K562 (cell line): ENCODE results near the gene INHBC. TPM values are rescaled to one million over a fixed set of nuclear protein-coding genes. Genes with fewer than 3 reads are reported as not detected.
A peak's percentile ranks its signal among the peaks of the same experiment; 100 is the strongest.

Experiments
- ARID1B ChIP-seq: fragments of 450-650 bp; IDR thresholded peaks from 2 replicates; pipeline ENCODE4 v1.6.1; 2016; ENCODE audit warnings: antibody characterized with exemption, mild to moderate bottlenecking, inconsistent platforms
- ARID3A ChIP-seq: IDR thresholded peaks from 2 replicates; pipeline ENCODE4 v1.6.1; 2012; ENCODE audit warnings: low read depth, low read length, improper control_type of control experiment, borderline replicate concordance
- ATF6 ChIP-seq: sonication (generic); formaldehyde crosslinking; IDR thresholded peaks from 2 replicates; pipeline ENCODE4 v1.4.0; 2020; ENCODE audit warnings: mild to moderate bottlenecking, missing genetic modification reagents
- EP400 ChIP-seq: fragments of 450-650 bp; IDR thresholded peaks from 2 replicates; pipeline ENCODE4 v1.6.1; 2017; ENCODE audit warnings: antibody characterized with exemption, mild to moderate bottlenecking, moderate library complexity
- KDM1A ChIP-seq, 2 experiments: fragments of 450-650 bp; IDR thresholded peaks; 2 replicates each; pipeline ENCODE4 v1.6.1; 2016; ENCODE audit warnings: mild to moderate bottlenecking in 2 of 2
- RAD51 ChIP-seq: fragments of 450-650 bp; IDR thresholded peaks from 2 replicates; pipeline ENCODE4 v1.7.1; 2016; ENCODE audit warnings: low read depth, mild to moderate bottlenecking, borderline replicate concordance
- RBM14 ChIP-seq: fragments of 200-400 bp; formaldehyde crosslinking; IDR thresholded peaks from 2 replicates; pipeline ENCODE4 v1.6.1; 2018; ENCODE audit warnings: low read depth, mild to moderate bottlenecking, low read length, moderate library complexity, borderline replicate concordance; ENCODE audit not compliant: insufficient read depth
- SP2 ChIP-seq: IDR thresholded peaks from 2 replicates; pipeline ENCODE4 v1.6.1; 2011; ENCODE audit warnings: mild to moderate bottlenecking, low read depth, low read length, moderate library complexity; ENCODE audit not compliant: poor library complexity, severe bottlenecking; ENCODE audit errors: extremely low read depth
- polyA plus RNA-seq, 8 experiments: library from polyadenylated mRNA; depleted of rRNA in 4 of 8; stranded (reverse) in 5 of 8; unstranded in 3 of 8; fragments of >200 nt; fragmentation: Nextera tagmentation in 2 of 8; fragmentation: Illumina TruSeq in 1 of 8; extraction: Ambion mirVana in 2 of 8; extraction: Trizol in 1 of 8; gene quantifications; 2 replicates each; pipeline versions ENCODE4 v1.2.1 to v1.2.3, GENCODE V29; 2011 to 2014; ENCODE audit warnings: inconsistent platforms in 1 of 8, missing spikeins in 1 of 8
- total RNA-seq, 7 experiments: library from RNA; depleted of rRNA in 6 of 7; stranded (reverse); fragments of >200 nt in 6 of 7; fragmentation: Illumina TruSeq in 2 of 7; extraction: Trizol in 2 of 7; gene quantifications; 2 replicates each; pipeline versions ENCODE4 v1.2.1 to v1.2.3, GENCODE V29; 2011 to 2021; ENCODE audit warnings: low replicate concordance in 1 of 7
- TF ChIP-seq, protein P1 (sequence below): fragments of 450-650 bp; IDR thresholded peaks from 2 replicates; pipeline ENCODE4 v1.6.1; 2016; ENCODE audit warnings: mild to moderate bottlenecking, moderate library complexity

The INHBC gene
- total and polyA plus RNA-seq, 9 of the 15 experiments (the other 6 are each of a cell fraction or from before 2014, with no cell fraction given) = 0.07 to 0.24 (median 0.15) TPM; not detected in 4

GRCh38 chr12:57429473-57430111, 5.0 kb upstream of the INHBC start (continued):
- TF ChIP-seq, protein P1, sequence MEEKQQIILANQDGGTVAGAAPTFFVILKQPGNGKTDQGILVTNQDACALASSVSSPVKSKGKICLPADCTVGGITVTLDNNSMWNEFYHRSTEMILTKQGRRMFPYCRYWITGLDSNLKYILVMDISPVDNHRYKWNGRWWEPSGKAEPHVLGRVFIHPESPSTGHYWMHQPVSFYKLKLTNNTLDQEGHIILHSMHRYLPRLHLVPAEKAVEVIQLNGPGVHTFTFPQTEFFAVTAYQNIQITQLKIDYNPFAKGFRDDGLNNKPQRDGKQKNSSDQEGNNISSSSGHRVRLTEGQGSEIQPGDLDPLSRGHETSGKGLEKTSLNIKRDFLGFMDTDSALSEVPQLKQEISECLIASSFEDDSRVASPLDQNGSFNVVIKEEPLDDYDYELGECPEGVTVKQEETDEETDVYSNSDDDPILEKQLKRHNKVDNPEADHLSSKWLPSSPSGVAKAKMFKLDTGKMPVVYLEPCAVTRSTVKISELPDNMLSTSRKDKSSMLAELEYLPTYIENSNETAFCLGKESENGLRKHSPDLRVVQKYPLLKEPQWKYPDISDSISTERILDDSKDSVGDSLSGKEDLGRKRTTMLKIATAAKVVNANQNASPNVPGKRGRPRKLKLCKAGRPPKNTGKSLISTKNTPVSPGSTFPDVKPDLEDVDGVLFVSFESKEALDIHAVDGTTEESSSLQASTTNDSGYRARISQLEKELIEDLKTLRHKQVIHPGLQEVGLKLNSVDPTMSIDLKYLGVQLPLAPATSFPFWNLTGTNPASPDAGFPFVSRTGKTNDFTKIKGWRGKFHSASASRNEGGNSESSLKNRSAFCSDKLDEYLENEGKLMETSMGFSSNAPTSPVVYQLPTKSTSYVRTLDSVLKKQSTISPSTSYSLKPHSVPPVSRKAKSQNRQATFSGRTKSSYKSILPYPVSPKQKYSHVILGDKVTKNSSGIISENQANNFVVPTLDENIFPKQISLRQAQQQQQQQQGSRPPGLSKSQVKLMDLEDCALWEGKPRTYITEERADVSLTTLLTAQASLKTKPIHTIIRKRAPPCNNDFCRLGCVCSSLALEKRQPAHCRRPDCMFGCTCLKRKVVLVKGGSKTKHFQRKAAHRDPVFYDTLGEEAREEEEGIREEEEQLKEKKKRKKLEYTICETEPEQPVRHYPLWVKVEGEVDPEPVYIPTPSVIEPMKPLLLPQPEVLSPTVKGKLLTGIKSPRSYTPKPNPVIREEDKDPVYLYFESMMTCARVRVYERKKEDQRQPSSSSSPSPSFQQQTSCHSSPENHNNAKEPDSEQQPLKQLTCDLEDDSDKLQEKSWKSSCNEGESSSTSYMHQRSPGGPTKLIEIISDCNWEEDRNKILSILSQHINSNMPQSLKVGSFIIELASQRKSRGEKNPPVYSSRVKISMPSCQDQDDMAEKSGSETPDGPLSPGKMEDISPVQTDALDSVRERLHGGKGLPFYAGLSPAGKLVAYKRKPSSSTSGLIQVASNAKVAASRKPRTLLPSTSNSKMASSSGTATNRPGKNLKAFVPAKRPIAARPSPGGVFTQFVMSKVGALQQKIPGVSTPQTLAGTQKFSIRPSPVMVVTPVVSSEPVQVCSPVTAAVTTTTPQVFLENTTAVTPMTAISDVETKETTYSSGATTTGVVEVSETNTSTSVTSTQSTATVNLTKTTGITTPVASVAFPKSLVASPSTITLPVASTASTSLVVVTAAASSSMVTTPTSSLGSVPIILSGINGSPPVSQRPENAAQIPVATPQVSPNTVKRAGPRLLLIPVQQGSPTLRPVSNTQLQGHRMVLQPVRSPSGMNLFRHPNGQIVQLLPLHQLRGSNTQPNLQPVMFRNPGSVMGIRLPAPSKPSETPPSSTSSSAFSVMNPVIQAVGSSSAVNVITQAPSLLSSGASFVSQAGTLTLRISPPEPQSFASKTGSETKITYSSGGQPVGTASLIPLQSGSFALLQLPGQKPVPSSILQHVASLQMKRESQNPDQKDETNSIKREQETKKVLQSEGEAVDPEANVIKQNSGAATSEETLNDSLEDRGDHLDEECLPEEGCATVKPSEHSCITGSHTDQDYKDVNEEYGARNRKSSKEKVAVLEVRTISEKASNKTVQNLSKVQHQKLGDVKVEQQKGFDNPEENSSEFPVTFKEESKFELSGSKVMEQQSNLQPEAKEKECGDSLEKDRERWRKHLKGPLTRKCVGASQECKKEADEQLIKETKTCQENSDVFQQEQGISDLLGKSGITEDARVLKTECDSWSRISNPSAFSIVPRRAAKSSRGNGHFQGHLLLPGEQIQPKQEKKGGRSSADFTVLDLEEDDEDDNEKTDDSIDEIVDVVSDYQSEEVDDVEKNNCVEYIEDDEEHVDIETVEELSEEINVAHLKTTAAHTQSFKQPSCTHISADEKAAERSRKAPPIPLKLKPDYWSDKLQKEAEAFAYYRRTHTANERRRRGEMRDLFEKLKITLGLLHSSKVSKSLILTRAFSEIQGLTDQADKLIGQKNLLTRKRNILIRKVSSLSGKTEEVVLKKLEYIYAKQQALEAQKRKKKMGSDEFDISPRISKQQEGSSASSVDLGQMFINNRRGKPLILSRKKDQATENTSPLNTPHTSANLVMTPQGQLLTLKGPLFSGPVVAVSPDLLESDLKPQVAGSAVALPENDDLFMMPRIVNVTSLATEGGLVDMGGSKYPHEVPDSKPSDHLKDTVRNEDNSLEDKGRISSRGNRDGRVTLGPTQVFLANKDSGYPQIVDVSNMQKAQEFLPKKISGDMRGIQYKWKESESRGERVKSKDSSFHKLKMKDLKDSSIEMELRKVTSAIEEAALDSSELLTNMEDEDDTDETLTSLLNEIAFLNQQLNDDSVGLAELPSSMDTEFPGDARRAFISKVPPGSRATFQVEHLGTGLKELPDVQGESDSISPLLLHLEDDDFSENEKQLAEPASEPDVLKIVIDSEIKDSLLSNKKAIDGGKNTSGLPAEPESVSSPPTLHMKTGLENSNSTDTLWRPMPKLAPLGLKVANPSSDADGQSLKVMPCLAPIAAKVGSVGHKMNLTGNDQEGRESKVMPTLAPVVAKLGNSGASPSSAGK = 0 out of 2 replicates have a peak, but pooled peaks have one; percentile 32
- TF ChIP-seq EP400 (peak; percentile 65; the same call in 1 of the 2 replicates), KDM1A (IDR thresholded peaks at IDR 0.05) (peak in 1 of 2 experiments; percentile 19; a peak in 1 of 4 replicates), SP2 (no peak), RBM14 (no peak), RAD51 (peak; percentile 19; the same call in 1 of the 2 replicates), ARID3A (no peak), ATF6 (CRISPR knock-in tag) (no peak), ARID1B (peak; percentile 63)
